NCI-H1105 (cell line): ENCODE results near the gene KRT26.
A peak's percentile ranks its signal among the peaks of the same experiment; 100 is the strongest.
"Not testable (repeated sequence)": the region's sequence is repeated elsewhere in the genome, so short reads cannot be mapped to it uniquely, and the experiment has no call there.

Experiments used
- DNase-seq: peaks from one replicate; lab custom pipeline; 2025; lab: John Stamatoyannopoulos, UW

The KRT26 gene

GRCh38 chr17:40772101-40772500, at the start of gene KRT26:
Gene KRT26 (minus strand): TSS chr17:40772201. CDS start chr17:40772113, 88 bp downstream.
- DNase-seq = no peak

DNA sequence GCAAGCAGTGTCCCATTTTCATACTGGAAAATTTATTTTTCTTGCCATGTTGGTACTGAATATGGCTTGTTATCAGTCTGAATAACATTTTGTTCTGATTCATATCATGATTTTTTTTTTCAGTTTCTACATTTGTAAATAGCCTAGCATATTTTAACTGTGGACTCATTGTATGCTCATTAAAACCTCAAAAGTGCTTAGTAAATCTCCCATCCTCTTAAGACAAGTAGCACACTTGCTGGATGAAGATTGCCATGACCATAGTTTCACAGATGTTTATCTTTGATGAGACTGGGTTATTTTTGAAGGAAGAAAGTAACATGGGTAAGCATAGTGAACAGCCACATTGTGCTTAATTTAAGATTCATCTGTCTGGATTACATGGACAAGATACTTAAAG, 49.5 kb upstream of the KRT26 start:
- no peak for DNase-seq

GRCh38 chr17:40820228-40820838, 48.3 kb upstream of the KRT26 start:
- no peak for DNase-seq

DNA sequence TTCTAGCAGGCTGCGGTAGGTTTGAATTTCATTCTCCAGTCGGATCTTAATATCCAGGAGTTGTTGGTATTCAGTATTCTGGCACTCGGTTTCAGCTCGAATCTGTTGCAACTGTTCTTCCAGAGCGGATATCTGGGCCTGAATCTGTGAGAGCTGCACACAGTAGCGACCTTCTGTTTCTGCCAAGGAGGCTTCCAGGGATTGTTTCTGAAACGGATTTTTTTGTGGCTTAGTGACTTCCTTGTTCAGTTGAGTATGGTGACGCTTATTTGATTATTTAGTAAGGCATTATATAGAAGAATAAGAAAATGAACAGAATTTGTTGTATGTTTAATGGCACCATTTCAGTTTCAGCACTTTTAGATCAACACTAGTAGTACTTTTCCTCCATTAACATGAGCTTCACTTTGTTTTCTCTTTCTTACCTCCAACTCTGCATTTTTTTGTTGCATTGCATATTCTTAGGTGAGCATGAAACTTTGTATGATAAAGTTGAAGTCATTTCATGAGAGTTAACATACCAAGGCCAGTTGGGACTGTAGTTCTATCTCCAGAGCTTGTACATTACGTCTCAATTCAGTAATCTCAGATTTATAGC, 47.6 kb upstream of the KRT26 start:
- no peak for DNase-seq

GRCh38 chr17:40818733-40819527, 46.9 kb upstream of the KRT26 start:
- peak; percentile 73 for DNase-seq

- DNase-seq = no peak
Observed at GRCh38 chr17:40818343-40818732, 46.3 kb upstream of the KRT26 start.

- DNase-seq = no peak
Observed at GRCh38 chr17:40817103-40817682, 45.2 kb upstream of the KRT26 start.

DNA sequence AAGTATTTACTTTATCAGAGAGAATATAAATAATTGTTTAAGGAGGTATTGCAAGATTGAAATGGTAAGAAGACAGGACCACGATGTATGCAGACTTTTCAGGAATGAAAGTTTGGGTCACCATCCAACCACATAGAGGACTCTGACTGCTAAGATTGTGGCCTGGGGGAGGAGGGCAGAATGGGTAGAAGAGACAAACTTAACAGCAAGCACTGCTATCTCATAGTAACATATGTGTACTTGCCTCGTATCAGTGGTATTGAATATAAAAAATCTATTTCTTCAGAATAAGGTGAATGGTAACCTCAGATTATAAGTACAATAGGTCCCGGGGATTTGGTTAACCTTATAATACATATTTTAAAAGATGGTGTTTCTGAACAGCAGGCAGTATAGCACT, 44.6 kb upstream of the KRT26 start:
- DNase-seq = no peak

GRCh38 chr17:40815381-40815780, 43.4 kb upstream of the KRT26 start:
- DNase-seq = no peak

- DNase-seq = not testable (repeated sequence)
Observed at GRCh38 chr17:40814657-40815056, 42.7 kb upstream of the KRT26 start.

DNA sequence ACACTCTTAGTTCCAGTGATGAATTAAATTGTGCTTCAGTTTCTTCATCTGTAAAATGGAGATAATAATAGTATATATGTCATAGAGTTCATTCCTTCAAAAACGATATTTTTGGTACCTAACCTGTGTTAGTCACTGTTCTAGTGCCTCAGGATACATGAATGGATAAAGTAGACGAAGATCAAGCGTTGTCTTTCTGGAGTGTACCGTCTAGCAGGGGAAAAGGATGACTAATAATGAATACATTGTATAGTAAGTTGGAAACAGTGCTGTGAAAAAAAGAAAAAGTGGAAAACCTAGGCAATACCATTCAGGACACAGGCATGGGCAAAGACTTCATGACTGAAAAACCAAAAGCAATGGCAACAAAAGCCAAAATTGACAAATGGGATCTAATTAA, 41.8 kb upstream of the KRT26 start:
- no peak for DNase-seq

DNA sequence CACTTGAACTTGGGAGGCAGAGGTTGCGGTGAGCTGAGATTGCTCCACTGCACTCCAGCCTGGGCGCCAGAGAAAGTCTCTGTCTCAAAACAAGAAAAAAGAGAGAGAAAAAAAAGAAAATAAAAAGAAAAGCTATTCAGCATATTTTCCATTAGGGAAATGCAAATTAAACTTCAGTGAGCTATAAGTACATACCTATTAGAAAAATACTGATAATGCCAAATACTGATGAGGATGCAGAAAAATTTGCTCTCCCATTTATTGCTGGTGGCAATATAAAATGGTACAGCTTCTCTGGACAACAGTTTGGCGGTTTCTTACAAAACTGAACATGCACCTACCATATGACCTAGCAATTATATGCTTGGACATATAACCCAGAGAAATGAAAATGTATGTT, 40.6 kb upstream of the KRT26 start:
- DNase-seq = no peak

- DNase-seq = no peak
Observed at GRCh38 chr17:40810494-40810893, 38.5 kb upstream of the KRT26 start.

DNA sequence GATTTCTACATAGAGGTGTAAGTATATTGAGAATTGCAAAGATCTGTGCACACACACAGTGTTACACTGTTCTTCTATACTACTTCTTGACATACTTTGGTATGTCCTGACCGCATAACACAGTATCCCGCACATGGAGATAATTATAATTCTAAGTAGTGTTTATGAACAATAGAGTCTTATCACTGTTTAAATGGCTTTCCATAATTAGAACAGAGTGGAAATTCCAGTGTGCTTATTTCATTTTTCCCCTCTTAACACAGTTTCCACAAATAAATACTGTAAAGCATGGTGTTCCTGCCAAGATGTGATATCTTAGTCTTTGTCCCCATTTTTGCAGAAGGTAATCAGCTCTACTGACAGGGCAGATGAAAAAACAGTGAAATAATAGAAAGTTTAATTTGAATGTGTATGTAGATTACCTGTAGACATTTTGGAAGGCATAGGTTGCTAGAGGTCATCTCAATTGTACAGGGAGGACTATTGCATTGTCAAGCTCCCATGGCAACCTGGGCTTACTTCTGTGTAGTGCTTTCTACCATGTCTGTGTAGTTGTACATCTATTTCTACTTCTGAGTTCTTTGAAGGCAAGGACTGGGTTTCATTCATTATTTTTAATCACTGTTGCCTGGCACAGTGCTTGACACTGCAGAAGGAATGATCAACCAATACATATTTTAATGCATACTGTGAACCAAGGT, 37.9 kb upstream of the KRT26 start:
- no peak for DNase-seq

DNA sequence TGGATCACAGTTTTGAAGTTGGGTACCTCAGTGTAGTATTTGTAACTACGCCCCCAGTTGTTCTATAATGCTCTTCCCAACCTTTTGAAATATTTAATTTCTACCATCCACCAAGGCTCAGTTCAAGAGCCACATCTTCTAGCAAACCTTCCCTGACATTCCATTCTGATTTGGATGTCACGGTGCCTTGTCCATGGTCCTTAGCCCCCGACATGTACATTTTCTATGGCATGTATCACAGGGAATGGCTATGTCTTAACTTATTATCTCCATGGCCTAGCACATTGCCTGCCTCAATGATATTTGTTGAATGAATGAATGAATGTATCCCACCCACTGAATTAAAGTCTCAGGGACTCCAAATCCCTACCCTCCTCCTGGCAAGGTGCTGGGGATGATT, 34.1 kb upstream of the KRT26 start:
- DNase-seq = no peak

- peak; percentile 63 for DNase-seq
Observed at GRCh38 chr17:40803617-40804082, 31.6 kb upstream of the KRT26 start.

- DNase-seq = no peak
Observed at GRCh38 chr17:40801157-40801556, 29.2 kb upstream of the KRT26 start.

GRCh38 chr17:40800381-40800780, 28.4 kb upstream of the KRT26 start:
- no peak for DNase-seq

GRCh38 chr17:40799859-40800258, 27.9 kb upstream of the KRT26 start, which contains the start of gene KRT28:
Gene KRT28 (minus strand): TSS chr17:40799959. CDS start chr17:40799893, 66 bp downstream.
- no peak for DNase-seq

GRCh38 chr17:40796846-40797245, 24.8 kb upstream of the KRT26 start:
- no peak for DNase-seq

GRCh38 chr17:40795019-40795667, 23.1 kb upstream of the KRT26 start:
- no peak for DNase-seq

- DNase-seq = no peak
Observed at GRCh38 chr17:40794466-40794865, 22.5 kb upstream of the KRT26 start.
